Urothelium cell line (cell line): ENCODE results near the gene GALNT11.

Experiments used
- DNase-seq: peaks from one replicate; pipeline ENCODE4 v3.0.0; 2011; ENCODE audit warnings: low spot score, mixed read lengths
- FAIRE-seq: peaks from 2 replicates; lab custom pipeline; 2011; peaks lifted over from hg19 to GRCh38; lab: Jason Lieb, UNC

GALNT11 gene

DNA sequence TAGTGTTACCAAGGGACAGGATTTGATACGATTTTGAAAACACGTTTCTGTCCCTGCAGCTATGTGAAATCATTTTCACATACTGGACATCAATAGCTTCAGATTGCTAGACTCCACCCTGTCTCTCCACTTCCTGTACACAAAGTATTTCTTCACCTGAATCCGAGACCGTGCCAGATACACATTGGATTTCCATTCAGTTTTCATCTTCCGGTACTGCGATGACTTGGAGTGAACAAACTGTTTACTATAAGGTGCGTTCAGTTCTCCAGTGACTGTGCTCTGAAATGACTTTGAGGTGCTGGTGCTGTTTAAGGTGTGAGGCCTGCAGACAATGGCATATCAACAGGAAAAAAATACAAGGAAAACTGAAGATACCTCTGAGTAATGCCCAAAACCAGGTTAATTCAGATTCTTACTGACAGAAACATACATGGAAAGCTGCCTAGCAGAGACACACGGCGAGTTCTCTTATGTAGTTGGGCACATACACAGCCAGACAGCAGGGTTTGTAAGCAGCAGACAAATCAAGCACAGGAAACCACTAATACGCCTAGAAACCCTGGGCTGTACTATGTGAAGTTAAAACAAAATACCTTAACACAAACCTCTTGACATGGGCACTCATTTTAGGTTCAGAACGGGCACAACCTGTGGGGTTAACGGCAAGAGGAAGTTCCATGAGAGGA lies 119.2 kb downstream of the GALNT11 start:
- FAIRE-seq (no peak), DNase-seq (no peak)

DNA sequence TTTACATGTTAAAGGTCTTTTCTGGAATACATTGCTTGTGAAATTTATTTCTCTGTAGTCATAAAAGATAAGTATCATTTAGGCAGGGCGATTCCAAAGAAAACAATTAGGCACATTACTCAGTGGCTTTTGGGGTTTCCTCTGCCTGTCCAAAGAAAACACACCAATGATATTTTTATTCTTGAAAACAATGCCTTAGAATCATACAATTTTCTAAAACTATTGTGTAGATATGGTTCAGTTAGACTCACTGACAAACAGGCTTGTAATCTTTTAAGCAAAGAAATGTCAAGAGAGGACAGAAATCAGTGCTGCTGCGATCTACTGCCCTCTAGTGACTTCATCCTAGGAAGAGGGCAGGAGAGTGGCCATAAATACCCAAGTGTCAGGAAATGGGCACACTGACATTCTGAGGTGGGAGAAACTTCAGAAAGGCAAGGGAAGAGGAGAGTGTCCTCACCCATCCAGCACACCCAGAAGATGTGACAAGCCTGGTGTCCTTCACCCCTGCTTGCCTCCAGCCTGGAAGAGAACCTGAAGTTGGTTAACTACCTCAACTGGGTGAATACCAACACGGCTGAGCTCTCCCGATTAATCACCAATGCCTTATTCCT lies 120.5 kb downstream of the GALNT11 start:
- DNase-seq (peak; percentile 4), FAIRE-seq (no peak)

DNA sequence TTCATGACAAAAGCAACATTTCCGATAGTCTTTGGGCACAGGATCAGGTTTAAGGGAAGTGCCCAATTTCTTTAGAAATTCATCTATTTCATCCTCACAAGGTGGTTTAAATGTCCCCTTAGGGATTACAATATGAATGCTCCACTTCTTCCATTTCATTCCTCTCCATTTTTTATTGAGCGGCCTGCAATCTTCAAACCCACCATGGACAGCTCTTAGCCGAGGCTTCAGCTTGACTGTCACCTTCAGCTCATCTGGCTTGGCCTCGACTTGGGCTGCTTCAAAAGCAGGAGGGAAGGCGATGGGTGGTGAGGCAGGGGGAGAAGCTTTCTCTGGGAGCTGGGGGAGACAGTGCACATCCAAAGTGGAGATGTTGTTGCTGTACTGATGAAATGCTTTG lies 123.2 kb downstream of the GALNT11 start:
- FAIRE-seq (no peak), DNase-seq (no peak)

DNA sequence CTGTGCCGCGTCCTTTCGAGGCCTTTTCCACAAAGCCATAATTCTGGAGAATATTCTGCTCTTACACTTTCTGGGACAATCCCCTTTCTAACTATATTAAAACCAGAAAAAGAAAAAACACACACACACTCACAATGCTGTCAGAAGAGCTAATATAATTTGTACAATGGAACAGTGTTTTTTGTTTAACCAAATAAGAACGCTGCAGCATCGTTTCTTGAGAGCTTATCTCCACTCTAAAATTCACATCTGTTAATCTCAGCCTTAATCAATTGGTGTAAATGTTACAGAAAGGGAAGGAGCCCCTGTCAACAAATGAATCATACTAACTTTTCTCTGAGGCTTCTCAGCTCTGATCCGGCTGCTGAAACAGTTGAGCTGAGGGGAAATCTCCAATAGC lies 123.9 kb downstream of the GALNT11 start:
- DNase-seq (no peak), FAIRE-seq (no peak)

DNA sequence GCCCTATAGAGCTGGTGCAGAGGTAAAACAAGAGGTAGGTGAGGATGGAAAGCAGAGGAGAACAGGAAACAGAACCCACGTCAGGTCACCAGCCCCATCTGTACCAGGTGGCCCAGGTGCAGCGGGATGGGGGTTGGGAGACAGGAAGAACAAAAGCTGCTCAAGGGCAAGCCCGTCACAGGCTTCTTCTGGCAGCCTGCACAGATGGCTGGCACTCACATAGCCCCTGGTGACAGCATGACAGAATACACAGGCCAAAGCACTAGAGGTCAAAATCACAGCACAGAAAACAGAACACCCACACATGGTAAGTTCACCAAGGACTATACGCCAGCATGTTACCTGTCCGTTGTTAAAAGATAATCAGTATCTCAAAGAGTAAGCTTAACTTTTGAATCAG lies 126.8 kb downstream of the GALNT11 start:
- no peak for FAIRE-seq

DNA sequence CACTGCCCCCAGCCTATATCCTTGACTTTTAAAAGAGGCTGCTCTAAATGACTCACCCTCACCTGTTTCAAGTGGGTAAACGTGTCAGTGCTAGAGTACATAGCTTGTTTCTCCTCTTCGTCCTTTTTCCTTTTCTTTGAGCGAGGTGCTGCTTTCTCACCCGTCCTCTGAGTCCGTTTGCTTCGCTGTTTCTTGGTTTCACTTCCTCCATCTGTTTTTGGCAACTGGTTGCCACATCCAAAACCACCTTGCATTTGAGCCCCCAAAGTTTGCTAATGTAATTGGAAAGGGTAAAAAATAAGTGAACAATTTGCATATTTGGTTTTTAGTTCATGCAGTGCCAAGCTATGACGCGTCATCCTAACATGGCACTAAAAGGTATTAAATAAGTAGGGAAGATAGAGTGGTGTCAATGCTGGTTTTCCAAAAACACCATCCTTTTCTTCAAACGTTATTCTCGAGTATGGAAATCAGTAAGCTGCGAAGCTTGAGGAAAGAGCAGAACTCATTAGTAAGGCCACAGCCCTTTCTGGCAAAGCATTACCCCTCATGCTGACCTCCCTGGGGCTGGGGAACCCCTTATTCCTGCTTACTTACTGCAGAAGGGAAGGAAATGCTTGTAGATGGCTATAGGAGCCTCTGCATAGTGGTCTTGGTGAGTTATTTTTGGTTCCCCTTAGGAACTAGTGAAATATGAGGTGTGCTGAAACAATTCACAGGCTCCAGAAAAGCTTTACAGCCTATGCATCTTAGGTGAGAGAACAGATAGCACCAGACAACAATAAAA lies 133.5 kb downstream of the GALNT11 start:
- no peak for FAIRE-seq
- DNase-seq, result no peak

More for the DNA sequence above, 126.8 kb downstream of the GALNT11 start:
- DNase-seq, result no peak

DNA sequence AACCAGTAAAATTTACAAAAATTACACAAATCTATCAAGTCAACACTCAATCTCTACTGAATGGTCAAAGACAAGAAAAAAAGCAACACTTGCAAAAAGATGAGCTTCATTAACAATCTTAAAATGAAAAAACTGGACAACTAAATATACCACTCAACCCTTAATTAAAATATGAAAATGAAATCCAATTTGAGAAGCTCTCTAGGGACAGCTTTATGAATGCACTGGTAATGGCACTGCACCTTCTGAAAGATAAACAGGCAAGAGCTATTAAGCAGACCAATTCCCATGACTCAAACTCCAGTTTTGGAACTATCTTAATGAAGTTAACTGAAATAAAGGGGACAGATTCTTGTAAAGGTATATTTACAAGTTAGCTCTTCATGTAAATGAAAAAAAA lies 135.7 kb downstream of the GALNT11 start:
- DNase-seq (no peak), FAIRE-seq (no peak)

DNA sequence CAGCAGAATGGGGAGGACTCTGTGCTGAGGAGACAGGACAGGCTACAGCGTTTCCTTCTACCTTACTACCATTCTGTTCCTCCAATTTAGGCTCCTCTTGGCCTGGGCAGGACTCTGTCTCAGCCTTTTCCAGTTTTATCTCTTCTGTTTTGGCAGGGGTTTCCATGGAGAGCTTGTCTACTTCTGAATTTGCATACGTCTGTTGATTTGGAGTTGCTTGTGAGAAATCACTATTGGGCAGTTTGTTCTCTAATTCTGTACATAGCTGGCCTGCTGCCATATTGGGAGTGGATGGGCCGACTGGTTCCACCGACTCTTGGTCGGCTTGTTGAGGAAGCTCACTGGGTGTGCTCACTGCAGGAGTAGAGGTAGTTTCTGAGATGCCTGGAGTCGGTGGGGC lies 136.8 kb downstream of the GALNT11 start:
- no peak for FAIRE-seq
- DNase-seq, result no peak
